Measurements from ENCODE around the gene ABCG5. TPM values are rescaled to one million over a fixed set of nuclear protein-coding genes. Genes with fewer than 3 reads are reported as not detected.

ABCG5 gene
- total RNA-seq, 6 donors from 2014 or later, result 0.09 TPM; not detected in 5

- no peaks in the 10 kb centered on the region for H3K9me3 ChIP-seq
- no peak for DNase-seq
- H3K36me3 ChIP-seq, result no peaks in the 10 kb centered on the region
- H3K27ac ChIP-seq, result no peak overlapping the region
- no peak for ATAC-seq (ENCODE audit: low FRiP score in 2 of 2)
- H3K27me3 ChIP-seq, result no peaks in the 10 kb centered on the region
- H3K4me1 ChIP-seq, result no peaks in the 10 kb centered on the region
- H3K4me3 ChIP-seq, result no peak overlapping the region
- WGBS, 2 donors, result 92 to 95% methylated on average over 10 to 11 of the region's 11 CpGs
- no peak for TF ChIP-seq POLR2A (IDR thresholded peaks at IDR 0.05)
- no peak for TF ChIP-seq EP300 (IDR thresholded peaks at IDR 0.05)
- no peak for TF ChIP-seq POLR2AphosphoS5 (IDR thresholded peaks at IDR 0.05)
- TF ChIP-seq, protein P1, sequence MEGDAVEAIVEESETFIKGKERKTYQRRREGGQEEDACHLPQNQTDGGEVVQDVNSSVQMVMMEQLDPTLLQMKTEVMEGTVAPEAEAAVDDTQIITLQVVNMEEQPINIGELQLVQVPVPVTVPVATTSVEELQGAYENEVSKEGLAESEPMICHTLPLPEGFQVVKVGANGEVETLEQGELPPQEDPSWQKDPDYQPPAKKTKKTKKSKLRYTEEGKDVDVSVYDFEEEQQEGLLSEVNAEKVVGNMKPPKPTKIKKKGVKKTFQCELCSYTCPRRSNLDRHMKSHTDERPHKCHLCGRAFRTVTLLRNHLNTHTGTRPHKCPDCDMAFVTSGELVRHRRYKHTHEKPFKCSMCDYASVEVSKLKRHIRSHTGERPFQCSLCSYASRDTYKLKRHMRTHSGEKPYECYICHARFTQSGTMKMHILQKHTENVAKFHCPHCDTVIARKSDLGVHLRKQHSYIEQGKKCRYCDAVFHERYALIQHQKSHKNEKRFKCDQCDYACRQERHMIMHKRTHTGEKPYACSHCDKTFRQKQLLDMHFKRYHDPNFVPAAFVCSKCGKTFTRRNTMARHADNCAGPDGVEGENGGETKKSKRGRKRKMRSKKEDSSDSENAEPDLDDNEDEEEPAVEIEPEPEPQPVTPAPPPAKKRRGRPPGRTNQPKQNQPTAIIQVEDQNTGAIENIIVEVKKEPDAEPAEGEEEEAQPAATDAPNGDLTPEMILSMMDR (IDR thresholded peaks at IDR 0.05), result no peak
These were observed 14.9 kb downstream of the ABCG5 start for GRCh38 chr2:43823751-43824150.

DNA sequence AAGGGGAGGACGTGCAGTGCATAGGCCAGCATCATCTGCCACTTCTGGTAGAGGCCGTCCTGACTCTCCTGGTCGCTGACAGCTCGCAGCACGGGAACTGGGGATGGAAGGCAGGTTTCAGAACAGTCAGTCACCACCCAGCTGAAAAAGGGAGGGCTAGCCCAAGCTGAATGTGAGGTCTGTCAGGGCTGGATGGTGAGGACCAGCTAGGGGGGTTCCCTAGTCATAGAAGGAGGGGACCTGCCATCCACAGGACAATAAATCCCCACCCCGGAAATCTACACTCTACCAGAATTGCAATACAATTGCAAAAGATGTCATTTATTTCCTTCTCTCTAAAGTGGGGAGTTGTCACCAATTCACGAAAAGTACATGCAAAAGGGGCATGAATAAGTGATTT is 15.8 kb downstream of the ABCG5 start:
- 74 to 82% methylated on average over 4 to 7 of the region's 7 CpGs for WGBS, 2 donors
- TF ChIP-seq EP300 (IDR thresholded peaks at IDR 0.05) (no peak), POLR2AphosphoS5 (IDR thresholded peaks at IDR 0.05) (no peak), POLR2A (IDR thresholded peaks at IDR 0.05) (no peak)
- TF ChIP-seq, protein P1 (IDR thresholded peaks at IDR 0.05), result no peak
- H3K27ac ChIP-seq, result no peak overlapping the region
- no peaks in the 10 kb centered on the region for H3K27me3 ChIP-seq
- H3K4me3 ChIP-seq, result no peak overlapping the region
- H3K9me3 ChIP-seq, result no peaks in the 10 kb centered on the region
- ATAC-seq (ENCODE audit: low FRiP score in 2 of 2), result no peak
- no peaks in the 10 kb centered on the region for H3K36me3 ChIP-seq
- DNase-seq, result no peak
- H3K4me1 ChIP-seq, result no peaks in the 10 kb centered on the region

GRCh38 chr2:43819491-43820163 is 19.0 kb downstream of the ABCG5 start:
- H3K4me1 ChIP-seq, result no peaks in the 10 kb centered on the region
- ATAC-seq (ENCODE audit: low FRiP score in 2 of 2), result no peak
- no peak overlapping the region for H3K4me3 ChIP-seq
- 85 to 86% methylated on average over 7 of the region's 7 CpGs for WGBS, 2 donors
- no peaks in the 10 kb centered on the region for H3K36me3 ChIP-seq
- no peak for TF ChIP-seq POLR2AphosphoS5 (IDR thresholded peaks at IDR 0.05)
- TF ChIP-seq EP300 (IDR thresholded peaks at IDR 0.05), result no peak
- no peak for TF ChIP-seq POLR2A (IDR thresholded peaks at IDR 0.05)
- TF ChIP-seq, protein P1 (IDR thresholded peaks at IDR 0.05), result no peak
- DNase-seq, result no peak
- no peaks in the 10 kb centered on the region for H3K27me3 ChIP-seq
- H3K27ac ChIP-seq, result no peak overlapping the region
- H3K9me3 ChIP-seq, result no peaks in the 10 kb centered on the region

GRCh38 chr2:43818761-43819160 is 19.9 kb downstream of the ABCG5 start:
- peak in 1 of 2 donors; percentile 56 for DNase-seq

More at GRCh38 chr2:43818761-43819160, 19.9 kb downstream of the ABCG5 start:
- H3K27me3 ChIP-seq, result no peaks in the 10 kb centered on the region
- no peak overlapping the region for H3K27ac ChIP-seq
- no peaks in the 10 kb centered on the region for H3K4me1 ChIP-seq
- no peak overlapping the region for H3K4me3 ChIP-seq
- no peaks in the 10 kb centered on the region for H3K9me3 ChIP-seq
- peak in 1 of 2 donors; percentile 58 for ATAC-seq (ENCODE audit: low FRiP score in 2 of 2)
- no peak for TF ChIP-seq EP300 (IDR thresholded peaks at IDR 0.05)
- TF ChIP-seq, protein P1 (IDR thresholded peaks at IDR 0.05), result no peak
- no peak for TF ChIP-seq POLR2AphosphoS5 (IDR thresholded peaks at IDR 0.05)
- TF ChIP-seq POLR2A (IDR thresholded peaks at IDR 0.05), result no peak
- 54 to 55% methylated on average over 5 of the region's 5 CpGs for WGBS, 2 donors
- no peaks in the 10 kb centered on the region for H3K36me3 ChIP-seq

All from upper lobe of left lung (tissue), 6 donors.